K562 (cell line): ENCODE data around the gene ZNRF3. TPM values are rescaled to one million over a fixed set of nuclear protein-coding genes. Genes with fewer than 3 reads are reported as not detected.

Experiments used
- EP400 ChIP-seq: fragments of 450-650 bp; IDR thresholded peaks from 2 replicates; pipeline ENCODE4 v1.6.1; 2017; ENCODE audit warnings: antibody characterized with exemption, mild to moderate bottlenecking, moderate library complexity
- JUN ChIP-seq, 2 experiments: sonication (generic) in 1 of 2; formaldehyde crosslinking in 1 of 2; IDR thresholded peaks; 2 replicates each; pipeline versions ENCODE4 v1.6.1 to v1.8.0; 2012 to 2022; ENCODE audit warnings: borderline replicate concordance in 2 of 2, mild to moderate bottlenecking in 2 of 2, improper control_type of control experiment in 1 of 2, low read depth in 1 of 2, low read length in 1 of 2, missing genetic modification reagents in 1 of 2
- MLLT1 ChIP-seq, 2 experiments: fragments of 450-650 bp; IDR thresholded peaks; 2 replicates each; pipeline ENCODE4 v1.6.1; 2016
- SMARCC2 ChIP-seq: fragments of 450-650 bp; IDR thresholded peaks from 2 replicates; pipeline ENCODE4 v1.6.1; 2017; ENCODE audit warnings: antibody characterized with exemption, moderate library complexity, mild to moderate bottlenecking, low read depth
- TEAD4 ChIP-seq, 2 experiments: sonication (generic) in 1 of 2; formaldehyde crosslinking in 1 of 2; IDR thresholded peaks; 2 replicates each; pipeline versions ENCODE4 v1.6.1 to v1.8.0; 2012 to 2022; ENCODE audit warnings: borderline replicate concordance in 1 of 2, inconsistent platforms in 1 of 2, low read length in 1 of 2, mild to moderate bottlenecking in 1 of 2, missing genetic modification reagents in 1 of 2
- ZBTB34 ChIP-seq: fragments of 250-450 bp; sonication (Bioruptor Pico); IDR thresholded peaks from 2 replicates; pipeline ENCODE4 v1.8.0; 2021; ENCODE audit warnings: mild to moderate bottlenecking, moderate library complexity
- ZBTB7A ChIP-seq: IDR thresholded peaks from 2 replicates; pipeline ENCODE4 v1.6.1; 2011; ENCODE audit warnings: low read depth, mild to moderate bottlenecking, low read length, moderate library complexity, borderline replicate concordance; ENCODE audit not compliant: control insufficient read depth
- ZFPM2 ChIP-seq: fragments of 250-450 bp; sonication (Bioruptor Pico); IDR thresholded peaks from 2 replicates; pipeline ENCODE4 v1.5.1; 2022; ENCODE audit warnings: mild to moderate bottlenecking
- polyA plus RNA-seq, 8 experiments: library from polyadenylated mRNA; depleted of rRNA in 4 of 8; stranded (reverse) in 5 of 8; unstranded in 3 of 8; fragments of >200 nt; fragmentation: Nextera tagmentation in 2 of 8; fragmentation: Illumina TruSeq in 1 of 8; extraction: Ambion mirVana in 2 of 8; extraction: Trizol in 1 of 8; gene quantifications; 2 replicates each; pipeline versions ENCODE4 v1.2.1 to v1.2.3, GENCODE V29; 2011 to 2014; ENCODE audit warnings: inconsistent platforms in 1 of 8, missing spikeins in 1 of 8
- total RNA-seq, 7 experiments: library from RNA; depleted of rRNA in 6 of 7; stranded (reverse); fragments of >200 nt in 6 of 7; fragmentation: Illumina TruSeq in 2 of 7; extraction: Trizol in 2 of 7; gene quantifications; 2 replicates each; pipeline versions ENCODE4 v1.2.1 to v1.2.3, GENCODE V29; 2011 to 2021; ENCODE audit warnings: low replicate concordance in 1 of 7

Gene ZNRF3
- total and polyA plus RNA-seq, 9 of the 15 experiments (the other 6 are each of a cell fraction or from before 2014, with no cell fraction given) = 0.41 to 5.9 (median 1.7) TPM

GRCh38 chr22:28953403-28953802 lies 70.0 kb downstream of the ZNRF3 start (continued):
- TF ChIP-seq TEAD4 (IDR thresholded peaks at IDR 0.05; ENCODE audit: low read length) = no peak
- TF ChIP-seq TEAD4 (CRISPR knock-in tag; IDR thresholded peaks at IDR 0.05; ENCODE audit: borderline replicate concordance) = no peak
- no peak for TF ChIP-seq ZBTB7A
- no peak for TF ChIP-seq ZBTB34
- no peak for TF ChIP-seq MLLT1 (IDR thresholded peaks at IDR 0.05)
- TF ChIP-seq ZFPM2 (CRISPR knock-in tag) = no peak
- TF ChIP-seq SMARCC2 = no peak
- no peak for TF ChIP-seq EP400
- no peak for TF ChIP-seq JUN (IDR thresholded peaks at IDR 0.05; ENCODE audit: borderline replicate concordance, low read depth, low read length)
- TF ChIP-seq JUN (CRISPR knock-in tag; IDR thresholded peaks at IDR 0.05; ENCODE audit: borderline replicate concordance) = no peak
- TF ChIP-seq, all 486 proteins: peak for 0
